Endothelial cell of umbilical vein (primary cell): ENCODE results near the gene RYR2.

Source experiments
- EZH2 ChIP-seq: IDR thresholded peaks from 2 replicates; pipeline ENCODE4 v1.6.1; 2012; ENCODE audit warnings: borderline replicate concordance, low read depth, mild to moderate bottlenecking, moderate library complexity, low read length, inconsistent platforms; ENCODE audit not compliant: severe bottlenecking
- JUN ChIP-seq: IDR thresholded peaks from 2 replicates; pipeline ENCODE4 v1.6.1; 2011; ENCODE audit warnings: borderline replicate concordance, low read depth; ENCODE audit not compliant: insufficient read length, insufficient read depth
- POLR2A ChIP-seq: IDR thresholded peaks from 2 replicates; pipeline ENCODE4 v1.6.1; 2012; ENCODE audit warnings: low read depth, mild to moderate bottlenecking, control low read depth, low read length
- POLR2AphosphoS5 ChIP-seq: IDR thresholded peaks from 2 replicates; pipeline ENCODE4 v1.6.1; 2012; ENCODE audit warnings: low read depth, mild to moderate bottlenecking, control low read depth, low read length, moderate library complexity; ENCODE audit not compliant: insufficient read depth
- TF ChIP-seq, protein P1 (sequence below), 2 donors: IDR thresholded peaks; 1 replicate in 1 of 2; 2 replicates in 1 of 2; pipeline ENCODE4 v1.5.1; 2011; ENCODE audit warnings: low read length in 2 of 2, mild to moderate bottlenecking in 2 of 2, moderate library complexity in 2 of 2, control low read depth in 1 of 2, inconsistent platforms in 1 of 2, low read depth in 1 of 2; ENCODE audit not compliant: insufficient read depth in 1 of 2; ENCODE audit errors: extremely low read depth in 1 of 2

DNA sequence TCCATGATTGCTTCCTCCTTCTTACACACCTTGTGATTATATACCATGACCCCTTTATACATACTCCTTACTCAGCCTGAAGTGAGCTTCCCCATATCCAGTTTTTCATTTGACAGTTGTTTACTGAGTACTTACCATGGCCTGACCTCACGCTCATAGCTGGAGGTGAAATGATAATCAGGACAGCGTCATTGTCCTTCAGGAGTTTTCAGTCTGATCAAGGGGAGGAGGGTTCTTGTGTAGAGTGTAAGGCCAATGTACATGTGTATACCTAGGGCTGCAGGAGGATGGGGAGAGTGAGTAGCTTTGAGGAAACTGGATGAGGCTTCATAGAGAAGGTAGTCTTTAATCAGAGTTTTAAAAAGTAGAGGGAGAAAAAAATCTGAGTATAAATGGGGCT, 325.8 kb downstream of the RYR2 start:
- TF ChIP-seq JUN (no peak), EZH2 (no peak), POLR2AphosphoS5 (no peak), POLR2A (no peak)
- TF ChIP-seq, protein P1, sequence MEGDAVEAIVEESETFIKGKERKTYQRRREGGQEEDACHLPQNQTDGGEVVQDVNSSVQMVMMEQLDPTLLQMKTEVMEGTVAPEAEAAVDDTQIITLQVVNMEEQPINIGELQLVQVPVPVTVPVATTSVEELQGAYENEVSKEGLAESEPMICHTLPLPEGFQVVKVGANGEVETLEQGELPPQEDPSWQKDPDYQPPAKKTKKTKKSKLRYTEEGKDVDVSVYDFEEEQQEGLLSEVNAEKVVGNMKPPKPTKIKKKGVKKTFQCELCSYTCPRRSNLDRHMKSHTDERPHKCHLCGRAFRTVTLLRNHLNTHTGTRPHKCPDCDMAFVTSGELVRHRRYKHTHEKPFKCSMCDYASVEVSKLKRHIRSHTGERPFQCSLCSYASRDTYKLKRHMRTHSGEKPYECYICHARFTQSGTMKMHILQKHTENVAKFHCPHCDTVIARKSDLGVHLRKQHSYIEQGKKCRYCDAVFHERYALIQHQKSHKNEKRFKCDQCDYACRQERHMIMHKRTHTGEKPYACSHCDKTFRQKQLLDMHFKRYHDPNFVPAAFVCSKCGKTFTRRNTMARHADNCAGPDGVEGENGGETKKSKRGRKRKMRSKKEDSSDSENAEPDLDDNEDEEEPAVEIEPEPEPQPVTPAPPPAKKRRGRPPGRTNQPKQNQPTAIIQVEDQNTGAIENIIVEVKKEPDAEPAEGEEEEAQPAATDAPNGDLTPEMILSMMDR (IDR thresholded peaks at IDR 0.05; ENCODE audit: extremely low read depth in 1 of 2, insufficient read depth in 1 of 2, low read depth in 1 of 2, low read length in 2 of 2): no peak
